ENCODE measurements around the gene MED29.

Gene MED29

GRCh38 chr19:39412100-39412866 lies 21.1 kb downstream of the MED29 start, which contains the start of gene PLEKHG2:
PLEKHG2 (plus strand) TSS chr19:39412669; CDS start chr19:39414087, 1,418 bp downstream.
- peak; percentile 99 for DNase-seq

GRCh38 chr19:39412867-39413271 lies 21.7 kb downstream of the MED29 start:
- no peak for DNase-seq

- peak; percentile 41 for DNase-seq
These were observed 22.2 kb downstream of the MED29 start for GRCh38 chr19:39413272-39413910.

- no peak for DNase-seq
These were observed 22.9 kb downstream of the MED29 start for GRCh38 chr19:39413911-39414608.

- DNase-seq: no peak
These were observed 24.2 kb downstream of the MED29 start for GRCh38 chr19:39415111-39416046.

GRCh38 chr19:39416152-39417120 lies 25.3 kb downstream of the MED29 start:
- no peak for DNase-seq

GRCh38 chr19:39417463-39418181 lies 26.4 kb downstream of the MED29 start:
- no peak for DNase-seq

- DNase-seq: no peak
These were observed 27.8 kb downstream of the MED29 start for GRCh38 chr19:39419003-39419402.

- no peak for DNase-seq
These were observed 29.6 kb downstream of the MED29 start for GRCh38 chr19:39420769-39421168.

- no peak for DNase-seq
These were observed 30.8 kb downstream of the MED29 start for GRCh38 chr19:39422020-39422419.

- no peak for DNase-seq
These were observed 32.3 kb downstream of the MED29 start for GRCh38 chr19:39423258-39424086.

- DNase-seq: no peak
These were observed 33.8 kb downstream of the MED29 start for GRCh38 chr19:39424934-39425333.

GRCh38 chr19:39425744-39426143 lies 34.6 kb downstream of the MED29 start:
- DNase-seq: no peak

GRCh38 chr19:39426170-39426569 lies 35.0 kb downstream of the MED29 start:
- no peak for DNase-seq

- DNase-seq: no peak
These were observed 36.5 kb downstream of the MED29 start for GRCh38 chr19:39427707-39428106.

- no peak for DNase-seq
These were observed 37.3 kb downstream of the MED29 start for GRCh38 chr19:39428283-39429112.

GRCh38 chr19:39430675-39431593 lies 39.8 kb downstream of the MED29 start:
- no peak for DNase-seq

GRCh38 chr19:39432677-39433025 lies 41.5 kb downstream of the MED29 start:
- no peak for DNase-seq

All from NCI-H1105 treated with DMSO at 0.1 percent for 48 hours (cell line).